ENCODE data around the gene NARS2. TPM values are rescaled to one million over a fixed set of nuclear protein-coding genes. Genes with fewer than 3 reads are reported as not detected.

NARS2 gene, protein sequence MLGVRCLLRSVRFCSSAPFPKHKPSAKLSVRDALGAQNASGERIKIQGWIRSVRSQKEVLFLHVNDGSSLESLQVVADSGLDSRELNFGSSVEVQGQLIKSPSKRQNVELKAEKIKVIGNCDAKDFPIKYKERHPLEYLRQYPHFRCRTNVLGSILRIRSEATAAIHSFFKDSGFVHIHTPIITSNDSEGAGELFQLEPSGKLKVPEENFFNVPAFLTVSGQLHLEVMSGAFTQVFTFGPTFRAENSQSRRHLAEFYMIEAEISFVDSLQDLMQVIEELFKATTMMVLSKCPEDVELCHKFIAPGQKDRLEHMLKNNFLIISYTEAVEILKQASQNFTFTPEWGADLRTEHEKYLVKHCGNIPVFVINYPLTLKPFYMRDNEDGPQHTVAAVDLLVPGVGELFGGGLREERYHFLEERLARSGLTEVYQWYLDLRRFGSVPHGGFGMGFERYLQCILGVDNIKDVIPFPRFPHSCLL
- total RNA-seq: 7.4 and 9.7 TPM in 2 replicates

DNA sequence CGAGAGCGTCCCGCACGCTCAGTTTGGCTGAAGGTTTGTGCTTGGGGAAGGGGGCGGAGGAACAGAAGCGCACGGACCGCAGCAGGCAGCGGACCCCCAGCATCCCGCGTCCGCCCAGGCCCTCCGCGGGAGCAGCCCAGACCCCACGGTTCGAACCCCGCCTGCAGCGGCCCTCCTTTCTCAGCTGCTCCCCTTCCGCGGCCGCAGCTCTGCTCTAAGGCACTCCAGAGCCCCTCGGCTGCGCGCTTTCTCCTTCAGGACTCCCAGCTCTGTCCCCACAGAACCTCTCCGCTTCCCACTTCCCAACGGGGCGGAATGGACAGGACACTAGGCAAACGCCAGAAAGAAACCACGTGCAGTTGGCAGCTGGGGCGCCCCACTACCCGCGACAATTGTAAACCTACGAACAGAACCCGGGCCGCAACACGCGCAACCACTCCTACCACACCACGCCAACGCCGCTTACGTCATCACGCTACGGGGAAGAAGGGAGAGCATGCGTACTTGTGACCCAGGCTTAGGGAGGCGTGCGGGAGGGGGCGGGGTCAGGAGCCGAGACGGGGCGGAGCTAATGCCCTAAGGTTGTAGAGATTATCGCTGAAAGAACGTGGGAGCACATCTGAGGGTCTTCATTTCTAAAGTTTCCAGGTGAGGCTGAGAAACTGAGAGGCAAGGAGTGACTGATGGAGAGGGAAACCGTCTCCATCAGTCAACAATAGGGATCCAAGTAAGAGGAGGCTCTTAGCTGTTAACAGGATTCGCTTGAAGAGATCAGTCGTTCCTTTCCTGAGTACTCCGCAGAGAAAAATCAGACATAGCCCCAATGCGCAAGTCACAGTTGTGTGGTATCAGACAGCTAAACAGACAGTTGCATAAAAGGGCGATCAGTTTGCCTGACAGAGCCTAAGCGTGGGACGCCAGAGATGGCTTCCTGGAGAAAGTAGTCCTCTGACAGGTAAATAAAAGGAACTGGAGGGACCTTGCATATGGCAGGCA is at the start of gene NARS2:
TSS of gene NARS2 (minus strand) at position 479 of the 996 bp plus-strand sequence. CDS start at position 103, 376 bp downstream.

DNA sequence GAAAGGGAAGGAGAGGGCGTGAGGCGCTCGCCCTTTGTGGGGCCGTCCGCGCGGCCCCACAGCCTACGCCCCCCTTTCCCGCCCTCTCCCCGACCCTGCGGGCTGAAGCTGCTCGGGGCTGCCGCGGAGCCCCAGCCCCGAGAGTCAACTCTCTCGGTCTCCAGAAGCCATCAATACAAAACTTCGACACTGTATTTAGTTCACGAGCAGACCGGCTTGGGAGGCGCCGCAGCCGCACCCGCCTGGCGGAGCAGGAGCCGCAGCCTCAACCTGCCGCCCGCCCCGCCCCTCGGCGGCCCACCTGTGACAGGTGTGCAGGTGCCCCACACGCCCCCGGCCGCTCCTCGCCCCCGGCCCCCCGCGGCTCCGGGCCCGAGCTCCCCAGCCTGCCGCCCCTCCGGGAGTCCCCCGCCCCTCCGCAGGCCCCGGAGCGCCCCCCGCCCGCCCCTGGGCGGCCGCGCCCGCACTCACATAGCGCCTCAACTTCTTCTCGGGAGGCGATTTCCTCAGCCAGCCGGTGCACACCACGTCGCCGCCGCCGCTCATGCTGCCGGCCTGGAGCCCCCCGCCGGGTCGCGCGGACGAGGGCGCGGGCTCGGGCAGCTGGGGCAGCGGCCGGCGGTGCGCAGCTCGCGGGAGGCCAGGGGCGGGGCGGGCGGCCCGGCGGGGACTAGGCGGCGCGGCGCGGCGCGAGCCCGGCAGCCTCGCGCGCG is 157.3 kb downstream of the NARS2 start, which contains the start of gene GAB2:
TSS of gene GAB2 (minus strand) at position 646 of the 713 bp plus-strand sequence. CDS start at position 546, 100 bp downstream.

Other genes with a start within 250 kb of the NARS2 start
- gene GAB2, start 157.0 kb downstream of the NARS2 start, total RNA-seq: 5.5 and 18.5 TPM in 2 replicates

Data from cardiac ventricle fibroblast (primary cell).